Measurements from ENCODE around the gene ADAR. TPM values are rescaled to one million over a fixed set of nuclear protein-coding genes. Genes with fewer than 3 reads are reported as not detected.

ADAR gene
- total and polyA plus RNA-seq, 2 of the 4 experiments (the other 2 are of a cell fraction), result 70.9 to 131 TPM

GRCh38 chr1:154594811-154595210, 13.2 kb downstream of the ADAR start:
- WGBS, 2 experiments (ENCODE audit: extremely low coverage in 2 of 2, insufficient read length in 1 of 2), result no CpG with 5 or more reads among the region's 7 CpGs
- Histone ChIP-seq H4K8ac (ENCODE audit: low read depth in 2 of 2, low read length in 2 of 2) (no peak overlapping the region), H3K27me3 (ENCODE audit: control insufficient read depth, insufficient read depth, low read length) (no peaks in the 10 kb centered on the region), H3K4me3 (ENCODE audit: insufficient read depth, low read depth, low read length) (no peak overlapping the region), H2BK120ac (ENCODE audit: low read depth, low read length) (no peak overlapping the region), H3K56ac (ENCODE audit: extremely low read depth, insufficient read depth, low read length) (no peak overlapping the region), H4K20me1 (ENCODE audit: insufficient read depth, low read length) (peaks cover 55% of the 10 kb centered on the region), H3K14ac (replicated peaks; ENCODE audit: low read depth, low read length) (no peak overlapping the region), H3K4me2 (ENCODE audit: low read depth, low read length) (no peak overlapping the region), H3K27ac (ENCODE audit: insufficient read depth, low read length) (no peak overlapping the region), H2AK9ac (replicated peaks; ENCODE audit: low read depth, low read length, poor library complexity) (no peak overlapping the region), H3K18ac (ENCODE audit: low read depth, low read length) (no peak overlapping the region), H3K36me3 (ENCODE audit: control insufficient read depth, insufficient read depth, low read length) (peaks cover 57% of the 10 kb centered on the region), H2BK20ac (ENCODE audit: low read depth, low read length) (no peak overlapping the region), H2BK15ac (ENCODE audit: low read depth, low read length) (no peak overlapping the region), H2AFZ (replicated peaks; ENCODE audit: low read length, poor library complexity) (no peak overlapping the region), H4K91ac (ENCODE audit: insufficient read depth, low read depth, low read length) (no peak overlapping the region), H3K9me1 (ENCODE audit: insufficient read depth, low read length) (peaks cover 46% of the 10 kb centered on the region; the same call in 1 of the 2 replicates), H2AK5ac (ENCODE audit: low read depth, low read length) (no peak overlapping the region), H3K4me1 (ENCODE audit: control insufficient read depth, insufficient read depth, low read length) (peaks cover 19% of the 10 kb centered on the region), H3K79me1 (ENCODE audit: low read depth in 1 of 2, low read length in 2 of 2) (peaks cover 30 to 80% of the 10 kb centered on the region in 2 experiments), H3K4ac (ENCODE audit: low read depth, low read length) (no peak overlapping the region), H4K5ac (ENCODE audit: low read depth, low read length) (no peak overlapping the region), H2BK5ac (ENCODE audit: low read depth, low read length, poor library complexity, severe bottlenecking) (no peak overlapping the region), H3K9ac (ENCODE audit: low read depth, low read length) (no peak overlapping the region), H3K9me3 (ENCODE audit: control insufficient read depth, insufficient read depth, low read length) (no peaks in the 10 kb centered on the region), H3K23ac (ENCODE audit: low read depth, low read length) (no peak overlapping the region)
- ATAC-seq (ENCODE audit: low read depth) (no peak), DNase-seq (no peak)
- TF ChIP-seq BHLHE40 (IDR thresholded peaks at IDR 0.05; ENCODE audit: low read depth, low read length), result no peak
- TF ChIP-seq FOS (IDR thresholded peaks at IDR 0.05; ENCODE audit: low read depth, low read length), result no peak
- TF ChIP-seq SMC3 (IDR thresholded peaks at IDR 0.05; ENCODE audit: low read depth, low read length), result no peak
- no peak for TF ChIP-seq ELK1 (IDR thresholded peaks at IDR 0.05; ENCODE audit: borderline replicate concordance, low read depth, low read length)
- TF ChIP-seq USF2 (IDR thresholded peaks at IDR 0.05; ENCODE audit: low read depth, low read length), result no peak
- intact Hi-C loops (cut with micrococcal nuclease), result no loop called here
- ChIA-PET CTCF (interaction anchor here (0.7 kb wide), 1 partner anchor 11 kb away, joined by 3 read pairs; no protein-coding TSS in a partner anchor), POLR2A (ENCODE audit: unreplicated experiment) (no interaction called here)
- BruUV-seq (replicated peaks), result no TSS peak
- dilution Hi-C loops (cut with HindIII; ENCODE audit: low sequenced_read_pairs, unreplicated experiment), result no loop called here
- in situ Hi-C loops (cut with MboI; ENCODE audit: low sequenced_read_pairs), result no loop called here
